SK-N-SH treated with all-trans-retinoic acid at 6 μM for 48 hours (cell line): Measurements from ENCODE around the gene ZKSCAN1.

Source experiments
- ATAC-seq: fragments of 200-7000 bp; cut with Tn5 transposase; 3 replicates; pipeline ENCODE4 v1.9.1; 2020; ENCODE audit warnings: mild to moderate bottlenecking, moderate library complexity
- ARNTL ChIP-seq: fragments of 450-650 bp; formaldehyde crosslinking; IDR thresholded peaks from 2 replicates; pipeline ENCODE4 v1.5.0; 2020; ENCODE audit warnings: low read depth, mild to moderate bottlenecking, moderate library complexity, borderline replicate concordance
- BACH2 ChIP-seq: fragments of 250-450 bp; sonication (Bioruptor Pico); IDR thresholded peaks from 2 replicates; pipeline ENCODE4 v1.9.0; 2021; ENCODE audit warnings: mild to moderate bottlenecking, borderline replicate concordance
- CREB5 ChIP-seq: fragments of 250-450 bp; sonication (Bioruptor Pico); IDR thresholded peaks from 2 replicates; pipeline ENCODE4 v1.5.1; 2020; ENCODE audit warnings: low read depth, mild to moderate bottlenecking, moderate library complexity
- CSDC2 ChIP-seq: fragments of 250-450 bp; sonication (Bioruptor Pico); IDR thresholded peaks from 2 replicates; pipeline ENCODE4 v1.5.0; 2020; ENCODE audit warnings: mild to moderate bottlenecking, moderate library complexity
- ESRRG ChIP-seq: fragments of 250-450 bp; sonication (Bioruptor Pico); IDR thresholded peaks from 2 replicates; pipeline ENCODE4 v1.6.1; 2021; ENCODE audit warnings: mild to moderate bottlenecking
- GLIS3 ChIP-seq: fragments of 250-450 bp; sonication (Bioruptor Pico); IDR thresholded peaks from 2 replicates; pipeline ENCODE4 v1.5.0; 2020; ENCODE audit warnings: mild to moderate bottlenecking, moderate library complexity
- ISL1 ChIP-seq: fragments of 250-450 bp; sonication (Bioruptor Pico); IDR thresholded peaks from 2 replicates; pipeline ENCODE4 v2.1.2; 2022; ENCODE audit warnings: mild to moderate bottlenecking, moderate library complexity
- PATZ1 ChIP-seq: fragments of 250-450 bp; sonication (Bioruptor Pico); IDR thresholded peaks from 2 replicates; pipeline ENCODE4 v1.8.0; 2020; ENCODE audit warnings: mild to moderate bottlenecking, moderate library complexity, borderline replicate concordance
- PPARA ChIP-seq: fragments of 250-450 bp; sonication (Bioruptor Pico); IDR thresholded peaks from 2 replicates; pipeline ENCODE4 v1.5.0; 2020; ENCODE audit warnings: mild to moderate bottlenecking, borderline replicate concordance
- SNAI2 ChIP-seq: fragments of 250-450 bp; sonication (Bioruptor Pico); IDR thresholded peaks from 2 replicates; pipeline ENCODE4 v1.5.0; 2020; ENCODE audit warnings: mild to moderate bottlenecking, moderate library complexity
- TCF4 ChIP-seq: fragments of 250-450 bp; sonication (Bioruptor Pico); IDR thresholded peaks from 2 replicates; pipeline ENCODE4 v1.8.0; 2021; ENCODE audit warnings: mild to moderate bottlenecking, moderate library complexity, borderline replicate concordance
- TOX ChIP-seq: fragments of 250-450 bp; sonication (Bioruptor Pico); IDR thresholded peaks from 2 replicates; pipeline ENCODE4 v1.8.0; 2021; ENCODE audit warnings: mild to moderate bottlenecking, moderate library complexity, borderline replicate concordance
- ZC3H10 ChIP-seq: fragments of 250-450 bp; sonication (Bioruptor Pico); IDR thresholded peaks from 2 replicates; pipeline ENCODE4 v1.5.1; 2021; ENCODE audit warnings: mild to moderate bottlenecking, moderate library complexity
- ZFP3 ChIP-seq: fragments of 250-450 bp; sonication (Bioruptor Pico); IDR thresholded peaks from 2 replicates; pipeline ENCODE4 v1.5.0; 2020; ENCODE audit warnings: mild to moderate bottlenecking, moderate library complexity
- ZFP30 ChIP-seq: fragments of 450-650 bp; formaldehyde crosslinking; IDR thresholded peaks from 2 replicates; pipeline ENCODE4 v1.5.0; 2022; ENCODE audit warnings: mild to moderate bottlenecking, moderate library complexity
- ZNF565 ChIP-seq: fragments of 450-650 bp; formaldehyde crosslinking; conservative IDR thresholded peaks from 2 replicates; pipeline ENCODE4 v1.5.0; 2020; ENCODE audit warnings: low read depth, mild to moderate bottlenecking, moderate library complexity
- ZNF70 ChIP-seq: fragments of 450-650 bp; formaldehyde crosslinking; IDR thresholded peaks from 2 replicates; pipeline ENCODE4 v1.5.0; 2020; ENCODE audit warnings: mild to moderate bottlenecking, moderate library complexity
- ZNF8 ChIP-seq: fragments of 450-650 bp; formaldehyde crosslinking; IDR thresholded peaks from 2 replicates; pipeline ENCODE4 v1.5.0; 2020; ENCODE audit warnings: mild to moderate bottlenecking, moderate library complexity
- TF ChIP-seq, protein P1 (sequence below): fragments of 250-450 bp; sonication (Bioruptor Pico); IDR thresholded peaks from 2 replicates; pipeline ENCODE4 v1.5.0; 2020; ENCODE audit warnings: mild to moderate bottlenecking, moderate library complexity
- TF ChIP-seq, protein P2 (sequence below): fragments of 250-450 bp; sonication (Bioruptor Pico); IDR thresholded peaks from 2 replicates; pipeline ENCODE4 v1.8.0; 2021; ENCODE audit warnings: low read depth, mild to moderate bottlenecking, moderate library complexity, borderline replicate concordance

Gene ZKSCAN1

GRCh38 chr7:100034871-100035510 lies 19.6 kb downstream of the ZKSCAN1 start:
- TF ChIP-seq ISL1 = peak; percentile 57; the same call in 1 of the 2 replicates
- TF ChIP-seq ESRRG (CRISPR knock-in tag) = no peak
- ATAC-seq = peak; percentile 89

DNA sequence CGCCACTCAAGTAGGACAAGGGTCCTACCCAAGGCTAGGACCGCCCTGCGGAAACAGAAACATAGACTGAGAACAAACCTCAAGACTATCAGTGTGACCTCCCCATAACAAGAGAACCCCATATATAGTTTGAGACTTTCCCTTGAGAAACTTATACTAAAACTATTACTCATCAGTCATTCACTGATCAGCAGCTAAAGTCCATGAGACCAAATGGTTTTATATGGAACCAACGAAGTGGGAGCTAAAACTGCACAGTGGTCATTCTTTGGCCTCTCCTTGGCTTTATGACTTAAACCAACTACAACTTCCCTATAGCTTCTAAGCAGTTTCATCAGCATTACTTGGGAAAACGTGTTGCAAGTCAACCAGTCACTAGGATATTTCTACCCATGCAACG lies 20.5 kb downstream of the ZKSCAN1 start:
- TF ChIP-seq CREB5 (CRISPR knock-in tag) (no peak), SNAI2 (CRISPR knock-in tag) (no peak), ESRRG (CRISPR knock-in tag) (no peak)
- no peak for ATAC-seq

DNA sequence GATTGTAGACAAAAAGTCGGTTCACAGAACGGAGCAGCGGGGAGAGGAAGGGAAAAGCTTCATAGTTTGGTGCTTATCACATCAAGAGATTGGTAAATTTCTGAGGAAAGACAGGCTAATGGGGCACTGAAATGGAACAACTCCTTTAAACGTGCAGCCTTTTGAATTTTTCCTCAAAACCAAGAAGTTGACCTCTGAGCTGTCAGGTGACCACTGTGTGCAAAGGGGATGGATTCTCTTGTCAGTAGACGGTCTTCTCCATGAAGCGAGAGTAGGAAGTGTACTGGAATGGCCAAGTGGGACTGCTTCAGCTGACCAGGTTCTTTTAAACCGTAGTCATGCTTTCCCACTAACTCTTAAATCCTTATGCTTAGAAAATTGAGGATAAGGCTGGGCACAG lies 22.9 kb downstream of the ZKSCAN1 start:
- no peak for TF ChIP-seq TOX (CRISPR knock-in tag)
- no peak for TF ChIP-seq GLIS3 (CRISPR knock-in tag)
- no peak for TF ChIP-seq PATZ1 (CRISPR knock-in tag)
- TF ChIP-seq ESRRG (CRISPR knock-in tag) = no peak
- TF ChIP-seq CSDC2 (CRISPR knock-in tag) = no peak
- TF ChIP-seq SNAI2 (CRISPR knock-in tag) = no peak
- TF ChIP-seq, protein P1, sequence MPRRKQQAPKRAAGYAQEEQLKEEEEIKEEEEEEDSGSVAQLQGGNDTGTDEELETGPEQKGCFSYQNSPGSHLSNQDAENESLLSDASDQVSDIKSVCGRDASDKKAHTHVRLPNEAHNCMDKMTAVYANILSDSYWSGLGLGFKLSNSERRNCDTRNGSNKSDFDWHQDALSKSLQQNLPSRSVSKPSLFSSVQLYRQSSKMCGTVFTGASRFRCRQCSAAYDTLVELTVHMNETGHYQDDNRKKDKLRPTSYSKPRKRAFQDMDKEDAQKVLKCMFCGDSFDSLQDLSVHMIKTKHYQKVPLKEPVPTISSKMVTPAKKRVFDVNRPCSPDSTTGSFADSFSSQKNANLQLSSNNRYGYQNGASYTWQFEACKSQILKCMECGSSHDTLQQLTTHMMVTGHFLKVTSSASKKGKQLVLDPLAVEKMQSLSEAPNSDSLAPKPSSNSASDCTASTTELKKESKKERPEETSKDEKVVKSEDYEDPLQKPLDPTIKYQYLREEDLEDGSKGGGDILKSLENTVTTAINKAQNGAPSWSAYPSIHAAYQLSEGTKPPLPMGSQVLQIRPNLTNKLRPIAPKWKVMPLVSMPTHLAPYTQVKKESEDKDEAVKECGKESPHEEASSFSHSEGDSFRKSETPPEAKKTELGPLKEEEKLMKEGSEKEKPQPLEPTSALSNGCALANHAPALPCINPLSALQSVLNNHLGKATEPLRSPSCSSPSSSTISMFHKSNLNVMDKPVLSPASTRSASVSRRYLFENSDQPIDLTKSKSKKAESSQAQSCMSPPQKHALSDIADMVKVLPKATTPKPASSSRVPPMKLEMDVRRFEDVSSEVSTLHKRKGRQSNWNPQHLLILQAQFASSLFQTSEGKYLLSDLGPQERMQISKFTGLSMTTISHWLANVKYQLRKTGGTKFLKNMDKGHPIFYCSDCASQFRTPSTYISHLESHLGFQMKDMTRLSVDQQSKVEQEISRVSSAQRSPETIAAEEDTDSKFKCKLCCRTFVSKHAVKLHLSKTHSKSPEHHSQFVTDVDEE (CRISPR knock-in tag) = no peak
- no peak for ATAC-seq

- no peak for TF ChIP-seq TCF4 (CRISPR knock-in tag)
- TF ChIP-seq, protein P1 (CRISPR knock-in tag) = no peak
- no peak for TF ChIP-seq PPARA (CRISPR knock-in tag)
- no peak for TF ChIP-seq ZNF8 (CRISPR knock-in tag)
- no peak for TF ChIP-seq BACH2 (CRISPR knock-in tag)
- TF ChIP-seq ZFP3 = no peak
- TF ChIP-seq CSDC2 (CRISPR knock-in tag) = no peak
- no peak for TF ChIP-seq ZNF565
- TF ChIP-seq ZNF70 (CRISPR knock-in tag) = no peak
- TF ChIP-seq ZC3H10 (CRISPR knock-in tag) = no peak
- no peak for ATAC-seq
Observed at GRCh38 chr7:100040575-100040974, 25.2 kb downstream of the ZKSCAN1 start.

DNA sequence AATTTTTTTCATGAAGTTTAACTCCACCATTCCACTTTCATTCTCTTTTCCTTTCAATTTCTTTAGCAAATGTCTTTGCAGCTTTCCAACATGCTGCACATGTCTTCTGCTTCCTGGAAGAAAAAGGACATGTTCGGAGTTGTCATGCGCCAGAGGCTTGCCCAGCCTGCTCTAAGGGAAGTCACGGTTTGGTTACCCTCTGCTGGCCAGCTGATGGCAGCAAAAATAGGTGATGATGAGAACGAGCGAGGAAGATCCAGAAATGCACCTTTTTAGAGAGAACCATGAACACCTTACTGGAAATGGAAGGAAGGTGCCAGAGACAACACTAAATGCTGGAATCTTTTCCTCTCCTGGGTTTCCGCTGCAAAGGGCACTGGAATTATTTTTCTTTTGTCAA lies 29.3 kb downstream of the ZKSCAN1 start:
- TF ChIP-seq, protein P2, sequence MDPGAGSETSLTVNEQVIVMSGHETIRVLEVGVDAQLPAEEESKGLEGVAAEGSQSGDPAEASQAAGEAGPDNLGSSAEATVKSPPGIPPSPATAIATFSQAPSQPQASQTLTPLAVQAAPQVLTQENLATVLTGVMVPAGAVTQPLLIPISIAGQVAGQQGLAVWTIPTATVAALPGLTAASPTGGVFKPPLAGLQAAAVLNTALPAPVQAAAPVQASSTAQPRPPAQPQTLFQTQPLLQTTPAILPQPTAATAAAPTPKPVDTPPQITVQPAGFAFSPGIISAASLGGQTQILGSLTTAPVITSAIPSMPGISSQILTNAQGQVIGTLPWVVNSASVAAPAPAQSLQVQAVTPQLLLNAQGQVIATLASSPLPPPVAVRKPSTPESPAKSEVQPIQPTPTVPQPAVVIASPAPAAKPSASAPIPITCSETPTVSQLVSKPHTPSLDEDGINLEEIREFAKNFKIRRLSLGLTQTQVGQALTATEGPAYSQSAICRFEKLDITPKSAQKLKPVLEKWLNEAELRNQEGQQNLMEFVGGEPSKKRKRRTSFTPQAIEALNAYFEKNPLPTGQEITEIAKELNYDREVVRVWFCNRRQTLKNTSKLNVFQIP = no peak
- TF ChIP-seq ISL1 = no peak
- TF ChIP-seq, protein P1 (CRISPR knock-in tag) = no peak
- no peak for TF ChIP-seq ZNF70 (CRISPR knock-in tag)
- TF ChIP-seq TOX (CRISPR knock-in tag) = no peak
- TF ChIP-seq ZFP30 (CRISPR knock-in tag) = no peak
- no peak for TF ChIP-seq ARNTL (CRISPR knock-in tag)
- ATAC-seq = no peak; the same call in 2 of the 3 replicates
